Mononuclear cell (primary cell): ENCODE measurements around the gene CSRP2. TPM values are rescaled to one million over a fixed set of nuclear protein-coding genes. Genes with fewer than 3 reads are reported as not detected.

Experiments
- H3K27me3 ChIP-seq: 2 replicates; pipeline ENCODE4 v1.6.0; 2011; ENCODE audit warnings: low read length, control low read depth; ENCODE audit not compliant: insufficient read depth
- H3K4me1 ChIP-seq: 2 replicates; pipeline ENCODE4 v1.5.1; 2011; ENCODE audit warnings: mild to moderate bottlenecking, low read length, control low read depth; ENCODE audit not compliant: insufficient read depth
- H3K4me3 ChIP-seq: 2 replicates; pipeline ENCODE4 v1.5.1; 2011; ENCODE audit warnings: mild to moderate bottlenecking, low read length, moderate library complexity
- H3K9me3 ChIP-seq: 2 replicates; pipeline ENCODE4 v1.5.1; 2011; ENCODE audit warnings: low read depth, mild to moderate bottlenecking, control low read depth, low read length
- total RNA-seq: library from RNA; depleted of rRNA; stranded (reverse); fragments of >200 nt; gene quantifications from one replicate; pipeline ENCODE4 v1.2.3, GENCODE V29; 2012

The CSRP2 gene
- total RNA-seq: 0.21 TPM

- H3K9me3 ChIP-seq: no peaks in the 10 kb centered on the region
- H3K4me1 ChIP-seq: peaks cover 18% of the 10 kb centered on the region
- peak within 1 kb of the TSS; percentile 34 for H3K4me3 ChIP-seq
- H3K27me3 ChIP-seq: peaks cover 65% of the 10 kb centered on the region
Observed at GRCh38 chr12:76878899-76879709, at the start of gene CSRP2. TSS of gene CSRP2 (minus strand) at chr12:76879019. CDS start at chr12:76866260, 12,759 bp downstream.

- Histone ChIP-seq H3K27me3 (no peaks in the 10 kb centered on the region), H3K9me3 (no peaks in the 10 kb centered on the region)
Observed at GRCh38 chr12:76927170-76927784, 48.5 kb upstream of the CSRP2 start.

GRCh38 chr12:76925135-76925534 lies 46.3 kb upstream of the CSRP2 start:
- H3K9me3 ChIP-seq: no peaks in the 10 kb centered on the region
- no peak overlapping the region for H3K4me3 ChIP-seq
- no peaks in the 10 kb centered on the region for H3K4me1 ChIP-seq
- no peaks in the 10 kb centered on the region for H3K27me3 ChIP-seq

More at GRCh38 chr12:76927170-76927784, 48.5 kb upstream of the CSRP2 start:
- Histone ChIP-seq H3K4me1 (no peaks in the 10 kb centered on the region), H3K4me3 (no peak overlapping the region)

- no peaks in the 10 kb centered on the region for H3K4me1 ChIP-seq
- H3K9me3 ChIP-seq: no peaks in the 10 kb centered on the region
- no peak overlapping the region for H3K4me3 ChIP-seq
- H3K27me3 ChIP-seq: no peaks in the 10 kb centered on the region
Observed at GRCh38 chr12:76922866-76923265, 44.0 kb upstream of the CSRP2 start.

DNA sequence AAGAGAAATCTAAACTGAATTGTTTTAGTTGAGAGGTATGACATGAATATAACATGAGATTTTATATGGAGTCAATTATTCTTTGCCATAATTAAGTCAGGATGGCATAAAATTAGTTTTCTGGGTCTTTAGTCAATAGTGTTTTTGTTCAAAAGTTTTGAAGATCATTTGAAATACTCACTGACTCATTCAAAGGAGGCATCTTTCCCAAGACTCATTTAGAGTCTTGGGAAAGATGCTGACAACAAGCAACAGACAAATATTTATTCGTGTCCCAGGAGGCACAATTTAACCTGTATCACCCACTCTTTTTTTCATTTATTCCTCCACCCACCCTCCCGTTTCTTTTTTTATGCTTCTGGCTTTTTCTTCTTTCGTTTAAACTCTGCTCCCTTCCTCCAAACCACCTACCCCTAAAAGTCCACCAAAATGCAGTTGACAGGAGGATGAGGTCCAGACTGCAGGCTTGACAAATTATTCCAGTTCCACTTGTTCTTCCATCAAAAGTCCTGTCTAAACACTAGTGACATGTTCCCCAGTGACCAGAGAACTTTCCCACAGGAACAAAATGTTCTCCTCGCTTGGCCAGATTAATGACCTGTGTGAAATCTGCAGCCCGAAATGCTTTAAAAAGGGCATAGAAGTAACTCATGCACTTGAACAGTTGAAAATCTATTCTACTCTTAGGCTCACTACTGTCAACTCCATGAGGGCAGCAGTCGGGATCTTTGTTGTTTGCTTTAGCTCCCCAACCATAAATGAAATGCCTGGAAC lies 43.3 kb upstream of the CSRP2 start:
- Histone ChIP-seq H3K9me3 (no peaks in the 10 kb centered on the region), H3K27me3 (no peaks in the 10 kb centered on the region), H3K4me3 (no peak overlapping the region), H3K4me1 (no peaks in the 10 kb centered on the region)

GRCh38 chr12:76921100-76921471 lies 42.3 kb upstream of the CSRP2 start:
- Histone ChIP-seq H3K9me3 (no peaks in the 10 kb centered on the region), H3K4me1 (no peaks in the 10 kb centered on the region), H3K27me3 (no peaks in the 10 kb centered on the region), H3K4me3 (no peak overlapping the region)

GRCh38 chr12:76920172-76921099 lies 41.6 kb upstream of the CSRP2 start:
- H3K4me3 ChIP-seq: no peak overlapping the region
- H3K4me1 ChIP-seq: no peaks in the 10 kb centered on the region
- H3K9me3 ChIP-seq: no peaks in the 10 kb centered on the region
- H3K27me3 ChIP-seq: no peaks in the 10 kb centered on the region

GRCh38 chr12:76919383-76920171 lies 40.8 kb upstream of the CSRP2 start:
- Histone ChIP-seq H3K9me3 (no peaks in the 10 kb centered on the region), H3K4me3 (no peak overlapping the region), H3K4me1 (no peaks in the 10 kb centered on the region), H3K27me3 (no peaks in the 10 kb centered on the region)

DNA sequence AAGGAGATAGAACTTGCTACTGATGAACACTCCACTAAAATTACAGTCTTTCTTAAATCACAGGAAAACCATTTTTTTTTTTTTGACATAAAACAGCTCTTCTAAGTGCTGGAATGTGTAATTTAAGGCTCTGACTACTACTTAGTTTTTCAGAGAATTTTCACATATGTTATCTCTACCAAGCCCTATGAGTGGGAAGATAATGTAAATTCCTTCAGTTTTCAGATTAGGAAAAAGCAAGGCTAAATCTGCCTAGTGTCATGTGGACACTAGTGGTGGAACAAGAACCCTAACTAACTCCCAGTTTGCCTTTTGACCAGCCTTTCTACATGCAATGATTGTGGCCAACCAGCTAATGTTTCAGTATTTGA lies 37.3 kb upstream of the CSRP2 start:
- H3K4me3 ChIP-seq: no peak overlapping the region
- H3K27me3 ChIP-seq: no peaks in the 10 kb centered on the region
- H3K4me1 ChIP-seq: no peaks in the 10 kb centered on the region
- H3K9me3 ChIP-seq: no peaks in the 10 kb centered on the region

DNA sequence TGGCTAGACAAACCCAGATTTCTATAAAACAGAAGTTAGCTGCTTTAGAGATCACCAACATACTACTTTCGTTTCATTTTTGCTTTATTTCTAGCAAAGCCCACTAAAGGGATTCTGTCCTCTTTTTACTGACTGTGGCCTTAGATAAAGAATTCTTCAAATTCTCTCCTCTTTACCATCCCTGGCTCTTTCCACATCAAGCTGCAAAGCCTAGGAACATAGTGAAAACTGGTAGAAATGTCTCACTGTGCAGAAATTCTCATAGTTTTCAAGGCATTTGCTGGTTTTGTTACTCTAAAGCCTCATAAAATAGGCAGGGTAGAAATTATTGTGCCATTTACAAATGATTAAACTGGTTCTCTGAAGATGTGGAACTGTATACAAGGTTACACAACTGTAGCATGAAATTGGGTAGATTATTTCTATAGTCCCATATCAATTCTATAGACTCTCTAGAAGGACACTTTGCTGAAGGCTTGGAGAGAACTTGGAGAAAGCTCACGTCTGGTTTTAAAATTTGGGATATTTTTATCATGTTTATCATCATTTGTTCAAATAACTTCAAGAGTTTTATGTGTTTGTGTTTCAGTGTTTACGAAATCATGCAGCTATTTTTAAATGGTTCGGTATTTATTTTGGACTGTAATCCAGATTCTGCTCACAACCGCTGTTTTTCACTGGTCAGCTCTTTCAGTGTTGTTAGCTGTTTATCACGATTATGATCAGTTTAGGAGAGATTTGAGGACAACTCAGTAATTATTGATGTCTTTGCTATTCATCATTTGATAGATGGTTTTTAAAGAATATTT lies 36.7 kb upstream of the CSRP2 start:
- Histone ChIP-seq H3K4me3 (no peak overlapping the region), H3K9me3 (no peaks in the 10 kb centered on the region), H3K4me1 (no peaks in the 10 kb centered on the region), H3K27me3 (no peaks in the 10 kb centered on the region)

DNA sequence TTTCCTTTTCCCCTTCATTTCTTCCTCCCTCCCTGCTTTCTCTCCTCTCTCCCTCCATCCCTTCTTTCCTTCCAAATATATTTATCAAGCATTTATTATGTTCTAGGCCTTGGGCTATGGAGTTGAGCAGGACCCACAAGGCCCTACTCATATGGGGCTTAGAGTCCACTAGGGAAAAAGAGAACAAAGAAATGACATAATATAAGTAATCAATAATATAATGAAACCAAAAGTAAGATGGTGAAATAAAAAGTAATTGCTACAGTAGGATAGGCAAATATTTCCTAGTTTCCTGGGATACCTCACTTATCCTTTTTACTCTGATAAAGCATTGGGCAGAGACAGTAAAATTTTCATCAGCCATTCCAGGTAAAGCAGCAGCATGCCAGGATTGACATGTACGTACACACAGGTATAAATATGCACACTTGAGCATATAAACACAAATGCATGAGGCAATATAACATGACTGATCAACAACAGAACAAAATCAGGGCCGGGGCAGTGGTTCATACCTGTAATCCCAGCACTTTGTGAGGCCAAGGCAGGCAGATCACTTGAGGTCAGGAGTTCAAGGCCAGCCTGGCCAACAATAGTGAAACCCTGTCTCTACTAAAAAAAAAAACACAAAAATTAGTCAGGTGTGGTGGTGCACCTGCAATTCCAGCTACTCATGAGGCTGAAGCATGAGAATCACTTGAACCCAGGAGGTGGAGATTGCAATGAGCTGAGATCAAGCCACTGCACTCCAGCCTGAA lies 35.5 kb upstream of the CSRP2 start:
- no peaks in the 10 kb centered on the region for H3K4me1 ChIP-seq
- H3K9me3 ChIP-seq: no peaks in the 10 kb centered on the region
- no peak overlapping the region for H3K4me3 ChIP-seq
- H3K27me3 ChIP-seq: no peaks in the 10 kb centered on the region

GRCh38 chr12:76909290-76909689 lies 30.5 kb upstream of the CSRP2 start:
- H3K4me3 ChIP-seq: no peak overlapping the region
- H3K27me3 ChIP-seq: no peaks in the 10 kb centered on the region
- H3K9me3 ChIP-seq: no peaks in the 10 kb centered on the region
- no peaks in the 10 kb centered on the region for H3K4me1 ChIP-seq
